ENCODE results near the gene CFAP43.
"Not testable (repeated sequence)": the region's sequence is repeated elsewhere in the genome, so short reads cannot be mapped to it uniquely, and the experiment has no call there.

CFAP43 gene

DNA sequence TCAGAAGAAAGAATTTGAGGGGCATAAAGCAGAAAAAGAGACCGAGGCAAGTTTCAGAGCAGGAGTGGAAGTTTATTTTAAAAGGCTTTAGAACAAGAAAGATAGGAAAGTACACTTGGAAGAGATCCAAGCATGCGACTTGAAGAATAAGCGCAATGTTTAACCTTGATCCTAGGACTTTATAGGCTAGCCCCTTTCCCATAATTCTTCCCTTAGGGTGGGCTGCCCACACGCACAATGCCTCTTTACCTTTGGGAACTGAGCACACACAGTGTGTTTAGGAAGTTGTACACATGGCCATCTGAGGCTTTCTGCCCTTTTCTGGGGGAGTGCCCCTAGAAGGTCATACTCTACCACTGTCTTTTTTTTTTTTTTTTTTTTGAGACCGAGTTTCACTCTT is 11.3 kb upstream of the CFAP43 start:
- no peak for TF ChIP-seq CTCF (IDR thresholded peaks at IDR 0.05; ENCODE audit: low read depth, low read length)
- no peak for DNase-seq (ENCODE audit: low read depth in 2 of 2)
- no peak overlapping the region for H3K4me3 ChIP-seq (replicated peaks in 1 of 2; ENCODE audit: low read depth in 2 of 2, low read length in 2 of 2)

- DNase-seq (ENCODE audit: low read depth in 2 of 2); H3K4me3 ChIP-seq (replicated peaks in 1 of 2; ENCODE audit: low read depth in 2 of 2, low read length in 2 of 2): not testable (repeated sequence)
Measured at GRCh38 chr10:104243009-104243408, 10.8 kb upstream of the CFAP43 start.

GRCh38 chr10:104242545-104242944 is 10.4 kb upstream of the CFAP43 start:
- DNase-seq (ENCODE audit: low read depth in 2 of 2), result no peak
- no peak for TF ChIP-seq CTCF (IDR thresholded peaks at IDR 0.05; ENCODE audit: low read depth, low read length)

GRCh38 chr10:104240078-104240477 is 7.9 kb upstream of the CFAP43 start:
- no peak for DNase-seq (ENCODE audit: low read depth in 2 of 2)
- H3K4me3 ChIP-seq (replicated peaks in 1 of 2; ENCODE audit: low read depth in 2 of 2, low read length in 2 of 2), result no peak overlapping the region
- TF ChIP-seq CTCF (IDR thresholded peaks at IDR 0.05; ENCODE audit: low read depth, low read length), result no peak

More at GRCh38 chr10:104242545-104242944, 10.4 kb upstream of the CFAP43 start:
- no peak overlapping the region for H3K4me3 ChIP-seq (replicated peaks in 1 of 2; ENCODE audit: low read depth in 2 of 2, low read length in 2 of 2)

DNA sequence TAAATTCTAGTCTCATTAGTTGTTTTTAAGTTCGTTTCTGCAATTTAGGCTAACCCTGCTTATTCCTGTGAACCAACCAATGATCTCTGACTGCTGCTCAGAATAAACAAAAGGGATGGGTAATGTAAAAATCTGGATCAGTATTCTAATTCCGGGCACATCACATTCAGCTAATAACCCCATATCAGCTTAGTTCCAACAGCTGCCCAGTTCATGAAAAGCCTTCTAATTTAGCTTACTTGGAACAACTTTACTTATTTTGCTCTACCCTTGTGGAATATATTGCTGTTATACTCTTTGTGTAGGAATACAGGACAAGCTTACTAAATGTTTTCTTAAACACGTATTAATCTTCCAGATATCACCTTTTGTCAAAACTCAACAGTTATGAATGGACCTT is 3.6 kb upstream of the CFAP43 start:
- TF ChIP-seq CTCF (IDR thresholded peaks at IDR 0.05; ENCODE audit: low read depth, low read length), result no peak
- DNase-seq (ENCODE audit: low read depth in 2 of 2), result no peak
- H3K4me3 ChIP-seq (replicated peaks in 1 of 2; ENCODE audit: low read depth in 2 of 2, low read length in 2 of 2), result no peak overlapping the region

- TF ChIP-seq CTCF (IDR thresholded peaks at IDR 0.05; ENCODE audit: low read depth, low read length), result no peak
- no peak for DNase-seq (ENCODE audit: low read depth in 2 of 2)
- H3K4me3 ChIP-seq (replicated peaks in 1 of 2; ENCODE audit: low read depth in 2 of 2, low read length in 2 of 2), result no peak overlapping the region
Measured at GRCh38 chr10:104234934-104235333, 2.8 kb upstream of the CFAP43 start.

- TF ChIP-seq CTCF (IDR thresholded peaks at IDR 0.05; ENCODE audit: low read depth, low read length), result no peak
Measured at GRCh38 chr10:104233817-104234216, 1.7 kb upstream of the CFAP43 start.

More at GRCh38 chr10:104233817-104234216, 1.7 kb upstream of the CFAP43 start:
- H3K4me3 ChIP-seq (replicated peaks in 1 of 2; ENCODE audit: low read depth in 2 of 2, low read length in 2 of 2), result no peak overlapping the region
- DNase-seq (ENCODE audit: low read depth in 2 of 2), result no peak
